Measurements from ENCODE around the gene MRPL38. TPM values are rescaled to one million over a fixed set of nuclear protein-coding genes. Genes with fewer than 3 reads are reported as not detected.

Gene MRPL38
- total and polyA plus RNA-seq, 2 of the 8 experiments (the other 6 are each of a cell fraction or from before 2014, with no cell fraction given), result 78.4 to 125 TPM

DNA sequence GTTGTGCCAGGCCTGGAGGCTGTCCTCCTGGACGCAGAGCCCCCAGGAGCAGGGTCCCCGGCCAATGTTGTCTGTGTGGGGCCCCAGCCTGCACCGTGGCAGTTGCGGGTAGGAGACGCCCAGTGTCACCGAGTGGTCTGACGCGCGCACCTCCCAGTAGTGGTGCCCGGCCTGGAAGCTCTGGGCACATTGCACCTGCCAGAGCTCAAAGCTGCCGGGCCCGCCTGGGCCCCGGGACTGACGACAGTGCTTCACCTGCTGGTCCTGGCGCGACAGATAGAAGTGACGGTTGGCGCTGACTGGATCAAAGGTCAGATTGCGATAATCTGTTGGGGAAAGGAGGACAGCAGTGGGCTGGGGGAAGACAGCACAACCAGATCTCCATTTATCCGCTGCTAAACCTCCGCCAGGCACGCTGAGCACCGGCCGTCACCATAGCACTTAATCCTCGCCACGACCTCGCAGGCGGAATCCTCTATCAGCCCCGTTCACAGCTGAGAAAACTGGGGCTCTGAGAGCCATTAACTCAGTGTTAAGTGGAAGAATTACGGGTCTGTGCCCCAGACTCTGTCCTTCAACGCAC lies 13.6 kb downstream of the MRPL38 start:
- no peak overlapping the region for H4K91ac ChIP-seq (replicated peaks; ENCODE audit: insufficient read length, low read length)
- peaks cover 0 to 9% of the 10 kb centered on the region in 2 experiments for H4K20me1 ChIP-seq (replicated peaks in 1 of 2; ENCODE audit: control insufficient read depth in 1 of 2, insufficient read depth in 2 of 2, low read length in 2 of 2)
- H3K27ac ChIP-seq (ENCODE audit: low read depth, low read length), result no peak overlapping the region
- H3K23ac ChIP-seq (ENCODE audit: insufficient read length), result no peak overlapping the region
- no peak overlapping the region for H2BK12ac ChIP-seq (ENCODE audit: low read depth, low read length)
- H3K18ac ChIP-seq (ENCODE audit: extremely low read depth, low read length), result no peak overlapping the region
- no peak overlapping the region for H2AFZ ChIP-seq (ENCODE audit: low read length)
- no peak overlapping the region for H3K4ac ChIP-seq (replicated peaks; ENCODE audit: insufficient read length, low read depth, low read length)
- no peaks in the 10 kb centered on the region for H3K27me3 ChIP-seq (replicated peaks in 1 of 4; ENCODE audit: control insufficient read depth in 3 of 4, extremely low read depth in 1 of 4, insufficient read depth in 3 of 4, low read length in 3 of 4)
- no peak overlapping the region; the same call in 1 of the 2 replicates for H2AK5ac ChIP-seq (ENCODE audit: low read depth, low read length)
- H2BK15ac ChIP-seq (ENCODE audit: low read length), result no peak overlapping the region
- peaks cover 0 to 15% of the 10 kb centered on the region in 2 experiments; a peak in 1 of 4 replicates for H3K79me2 ChIP-seq (ENCODE audit: control insufficient read depth in 1 of 2, insufficient read depth in 2 of 2, low read length in 2 of 2)
- H4K8ac ChIP-seq (ENCODE audit: extremely low read depth, insufficient read depth, low read length), result no peak overlapping the region
- no peak overlapping the region for H2BK5ac ChIP-seq (ENCODE audit: low read depth, low read length)
- 93% methylated on average over 27 of the region's 31 CpGs; no CpG with 5 or more reads in 1 of the 2 experiments for WGBS, 2 experiments (ENCODE audit: extremely low coverage in 1 of 2, insufficient coverage in 1 of 2, insufficient read length in 1 of 2, insufficient replicate concordance in 2 of 2, low coverage in 1 of 2, low lambda C conversion rate in 2 of 2, missing lambda C conversion rate in 1 of 2)
- no peak overlapping the region for H2BK20ac ChIP-seq (ENCODE audit: low read length)
- no peak overlapping the region for H3K56ac ChIP-seq (replicated peaks; ENCODE audit: insufficient read length, low read depth, low read length)
- FAIRE-seq (no peak), DNase-seq (ENCODE audit: low read depth in 1 of 2, low spot score in 2 of 2) (no peak)
- H4K5ac ChIP-seq (ENCODE audit: insufficient read length, low read depth, low read length), result no peak overlapping the region
- no peak overlapping the region for H3K14ac ChIP-seq (ENCODE audit: insufficient read length)
- peaks cover 6% of the 10 kb centered on the region for H3K23me2 ChIP-seq (ENCODE audit: low read depth, low read length)
- ChIA-PET CTCF (ENCODE audit: partially characterized antibody) (interaction anchor here (0.6 to 51.3 kb wide), 7 partner anchors 12 to 118 kb away, joined by 3 to 885 read pairs (median 4); partner anchors contain the start of genes CDK3 and TRIM47), POLR2A (ENCODE audit: partially characterized antibody) (interaction anchor here (1.0 to 12.1 kb wide), 4 partner anchors 13 to 111 kb away, joined by 3 to 143 read pairs (median 3); partner anchors contain the start of genes CDK3 and TRIM47)
- H2BK120ac ChIP-seq (replicated peaks; ENCODE audit: low read depth, low read length), result no peak overlapping the region
- H3K9me3 ChIP-seq (ENCODE audit: insufficient read depth in 2 of 2, low read depth in 1 of 2, low read length in 1 of 2), result no peaks in the 10 kb centered on the region
- peaks cover 4 to 18% (median 9%) of the 10 kb centered on the region in 4 experiments for H3K4me1 ChIP-seq (replicated peaks in 1 of 4; ENCODE audit: control insufficient read depth in 3 of 4, insufficient read depth in 4 of 4, low read length in 3 of 4)
- TF ChIP-seq CTBP2 (IDR thresholded peaks at IDR 0.05; ENCODE audit: borderline replicate concordance, insufficient read depth, insufficient read length, low read length), result no peak
- no peak for TF ChIP-seq EGR1 (IDR thresholded peaks at IDR 0.05; ENCODE audit: borderline replicate concordance, low read depth, low read length)
- TF ChIP-seq GTF2F1 (IDR thresholded peaks at IDR 0.05; ENCODE audit: borderline replicate concordance, low read depth, low read length), result no peak
- no peak for TF ChIP-seq SP4 (IDR thresholded peaks at IDR 0.05; ENCODE audit: low read length)
- TF ChIP-seq KDM4A (IDR thresholded peaks at IDR 0.05; ENCODE audit: low read depth, low read length, severe bottlenecking), result no peak
- TF ChIP-seq CHD1 (IDR thresholded peaks at IDR 0.05; ENCODE audit: low read depth, low read length), result no peak
- no peak for TF ChIP-seq NRF1 (IDR thresholded peaks at IDR 0.05; ENCODE audit: low read depth, low read length)
- no peak overlapping the region for H3K9ac ChIP-seq (replicated peaks in 1 of 4; ENCODE audit: extremely low read depth in 1 of 4, low read depth in 3 of 4, low read length in 3 of 4)
- peaks cover 3% of the 10 kb centered on the region; the same call in 1 of the 2 replicates for H3K79me1 ChIP-seq (ENCODE audit: low read depth, low read length)
- peaks cover 2 to 18% (median 11%) of the 10 kb centered on the region in 4 experiments; a peak in 6 of 8 replicates for H3K36me3 ChIP-seq (ENCODE audit: control insufficient read depth in 2 of 4, insufficient read depth in 4 of 4, low read length in 3 of 4)
- H3K4me3 ChIP-seq (ENCODE audit: extremely low read depth in 1 of 4, insufficient read depth in 2 of 4, low read depth in 3 of 4, low read length in 4 of 4), result no peak overlapping the region
- H3K4me2 ChIP-seq (ENCODE audit: insufficient read depth in 1 of 2, low read depth in 2 of 2, low read length in 2 of 2), result no peak overlapping the region
